Measurements from ENCODE around the gene HSPA12B.

- TF ChIP-seq RARB (CRISPR knock-in tag; IDR thresholded peaks at IDR 0.05) = no peak
- TF ChIP-seq, protein P1, sequence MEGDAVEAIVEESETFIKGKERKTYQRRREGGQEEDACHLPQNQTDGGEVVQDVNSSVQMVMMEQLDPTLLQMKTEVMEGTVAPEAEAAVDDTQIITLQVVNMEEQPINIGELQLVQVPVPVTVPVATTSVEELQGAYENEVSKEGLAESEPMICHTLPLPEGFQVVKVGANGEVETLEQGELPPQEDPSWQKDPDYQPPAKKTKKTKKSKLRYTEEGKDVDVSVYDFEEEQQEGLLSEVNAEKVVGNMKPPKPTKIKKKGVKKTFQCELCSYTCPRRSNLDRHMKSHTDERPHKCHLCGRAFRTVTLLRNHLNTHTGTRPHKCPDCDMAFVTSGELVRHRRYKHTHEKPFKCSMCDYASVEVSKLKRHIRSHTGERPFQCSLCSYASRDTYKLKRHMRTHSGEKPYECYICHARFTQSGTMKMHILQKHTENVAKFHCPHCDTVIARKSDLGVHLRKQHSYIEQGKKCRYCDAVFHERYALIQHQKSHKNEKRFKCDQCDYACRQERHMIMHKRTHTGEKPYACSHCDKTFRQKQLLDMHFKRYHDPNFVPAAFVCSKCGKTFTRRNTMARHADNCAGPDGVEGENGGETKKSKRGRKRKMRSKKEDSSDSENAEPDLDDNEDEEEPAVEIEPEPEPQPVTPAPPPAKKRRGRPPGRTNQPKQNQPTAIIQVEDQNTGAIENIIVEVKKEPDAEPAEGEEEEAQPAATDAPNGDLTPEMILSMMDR (IDR thresholded peaks at IDR 0.05) = no peak
- TF ChIP-seq MAFK (IDR thresholded peaks at IDR 0.05; ENCODE audit: partially characterized antibody) = no peak
- TF ChIP-seq CHD4 (IDR thresholded peaks at IDR 0.05; ENCODE audit: borderline replicate concordance) = no peak
- no peak for TF ChIP-seq POLR2A (IDR thresholded peaks at IDR 0.05; ENCODE audit: low read length)
- TF ChIP-seq HDAC2 (IDR thresholded peaks at IDR 0.05) = no peak
- no peak for TF ChIP-seq EP300 (IDR thresholded peaks at IDR 0.05)
- TF ChIP-seq, protein P2, sequence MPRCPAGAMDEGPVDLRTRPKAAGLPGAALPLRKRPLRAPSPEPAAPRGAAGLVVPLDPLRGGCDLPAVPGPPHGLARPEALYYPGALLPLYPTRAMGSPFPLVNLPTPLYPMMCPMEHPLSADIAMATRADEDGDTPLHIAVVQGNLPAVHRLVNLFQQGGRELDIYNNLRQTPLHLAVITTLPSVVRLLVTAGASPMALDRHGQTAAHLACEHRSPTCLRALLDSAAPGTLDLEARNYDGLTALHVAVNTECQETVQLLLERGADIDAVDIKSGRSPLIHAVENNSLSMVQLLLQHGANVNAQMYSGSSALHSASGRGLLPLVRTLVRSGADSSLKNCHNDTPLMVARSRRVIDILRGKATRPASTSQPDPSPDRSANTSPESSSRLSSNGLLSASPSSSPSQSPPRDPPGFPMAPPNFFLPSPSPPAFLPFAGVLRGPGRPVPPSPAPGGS (IDR thresholded peaks at IDR 0.05) = no peak
- no peak for TF ChIP-seq MYC (IDR thresholded peaks at IDR 0.05; ENCODE audit: borderline replicate concordance, low read length)
These were observed 27.4 kb downstream of the HSPA12B start for GRCh38 chr20:3759884-3760283.
